Endothelial cell of umbilical vein (primary cell): ENCODE data around the gene EXD2.

Source experiments
- EZH2 ChIP-seq: IDR thresholded peaks from 2 replicates; pipeline ENCODE4 v1.6.1; 2012; ENCODE audit warnings: borderline replicate concordance, low read depth, mild to moderate bottlenecking, moderate library complexity, low read length, inconsistent platforms; ENCODE audit not compliant: severe bottlenecking
- FOS ChIP-seq: IDR thresholded peaks from 2 replicates; pipeline ENCODE4 v1.6.1; 2011; ENCODE audit warnings: mild to moderate bottlenecking, low read length, moderate library complexity, borderline replicate concordance; ENCODE audit not compliant: insufficient read depth
- GATA2 ChIP-seq: IDR thresholded peaks from 2 replicates; pipeline ENCODE4 v1.7.0; 2011; ENCODE audit warnings: low read depth, mild to moderate bottlenecking, moderate library complexity, mixed read lengths, low read length; ENCODE audit not compliant: insufficient read length, insufficient read depth
- MYC ChIP-seq: IDR thresholded peaks from one replicate; pipeline ENCODE4 v1.6.1; 2011; ENCODE audit warnings: mild to moderate bottlenecking, low read depth, low read length
- POLR2A ChIP-seq: IDR thresholded peaks from 2 replicates; pipeline ENCODE4 v1.6.1; 2012; ENCODE audit warnings: low read depth, mild to moderate bottlenecking, control low read depth, low read length
- POLR2AphosphoS5 ChIP-seq: IDR thresholded peaks from 2 replicates; pipeline ENCODE4 v1.6.1; 2012; ENCODE audit warnings: low read depth, mild to moderate bottlenecking, control low read depth, low read length, moderate library complexity; ENCODE audit not compliant: insufficient read depth
- TF ChIP-seq, protein P1 (sequence below), 2 donors: IDR thresholded peaks; 1 replicate in 1 of 2; 2 replicates in 1 of 2; pipeline ENCODE4 v1.5.1; 2011; ENCODE audit warnings: low read length in 2 of 2, mild to moderate bottlenecking in 2 of 2, moderate library complexity in 2 of 2, control low read depth in 1 of 2, inconsistent platforms in 1 of 2, low read depth in 1 of 2; ENCODE audit not compliant: insufficient read depth in 1 of 2; ENCODE audit errors: extremely low read depth in 1 of 2
- TF ChIP-seq, protein P2 (sequence below): IDR thresholded peaks from 2 replicates; pipeline ENCODE4 v1.6.1; 2011; ENCODE audit not compliant: insufficient read depth, insufficient read length

GRCh38 chr14:69263364-69263763 is 72.1 kb downstream of the EXD2 start:
- TF ChIP-seq POLR2A (no peak), GATA2 (no peak), MYC (no peak), FOS (no peak), POLR2AphosphoS5 (no peak), EZH2 (no peak)
- TF ChIP-seq, protein P1, sequence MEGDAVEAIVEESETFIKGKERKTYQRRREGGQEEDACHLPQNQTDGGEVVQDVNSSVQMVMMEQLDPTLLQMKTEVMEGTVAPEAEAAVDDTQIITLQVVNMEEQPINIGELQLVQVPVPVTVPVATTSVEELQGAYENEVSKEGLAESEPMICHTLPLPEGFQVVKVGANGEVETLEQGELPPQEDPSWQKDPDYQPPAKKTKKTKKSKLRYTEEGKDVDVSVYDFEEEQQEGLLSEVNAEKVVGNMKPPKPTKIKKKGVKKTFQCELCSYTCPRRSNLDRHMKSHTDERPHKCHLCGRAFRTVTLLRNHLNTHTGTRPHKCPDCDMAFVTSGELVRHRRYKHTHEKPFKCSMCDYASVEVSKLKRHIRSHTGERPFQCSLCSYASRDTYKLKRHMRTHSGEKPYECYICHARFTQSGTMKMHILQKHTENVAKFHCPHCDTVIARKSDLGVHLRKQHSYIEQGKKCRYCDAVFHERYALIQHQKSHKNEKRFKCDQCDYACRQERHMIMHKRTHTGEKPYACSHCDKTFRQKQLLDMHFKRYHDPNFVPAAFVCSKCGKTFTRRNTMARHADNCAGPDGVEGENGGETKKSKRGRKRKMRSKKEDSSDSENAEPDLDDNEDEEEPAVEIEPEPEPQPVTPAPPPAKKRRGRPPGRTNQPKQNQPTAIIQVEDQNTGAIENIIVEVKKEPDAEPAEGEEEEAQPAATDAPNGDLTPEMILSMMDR (IDR thresholded peaks at IDR 0.05; ENCODE audit: extremely low read depth in 1 of 2, insufficient read depth in 1 of 2, low read depth in 1 of 2, low read length in 2 of 2) = no peak
- TF ChIP-seq, protein P2, sequence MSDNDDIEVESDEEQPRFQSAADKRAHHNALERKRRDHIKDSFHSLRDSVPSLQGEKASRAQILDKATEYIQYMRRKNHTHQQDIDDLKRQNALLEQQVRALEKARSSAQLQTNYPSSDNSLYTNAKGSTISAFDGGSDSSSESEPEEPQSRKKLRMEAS = no peak
